Transverse colon (tissue), 4 donors: ENCODE results near the gene GAS7.

ENCODE experiments used
- EP300 ChIP-seq: sonication (generic); formaldehyde crosslinking; IDR thresholded peaks from one replicate; pipeline ENCODE4 v1.6.1; 2017; ENCODE audit warnings: antibody characterized with exemption, low read depth
- POLR2A ChIP-seq: fragments of 450-650 bp; IDR thresholded peaks from one replicate; pipeline ENCODE4 v1.6.1; 2016; ENCODE audit warnings: antibody characterized with exemption, mild to moderate bottlenecking, moderate library complexity
- POLR2AphosphoS5 ChIP-seq, 3 donors: sonication (generic); formaldehyde crosslinking; IDR thresholded peaks; one replicate each; pipeline ENCODE4 v1.6.1; 2016; ENCODE audit warnings: antibody characterized with exemption in 3 of 3
- TF ChIP-seq, protein P1 (sequence below), 5 experiments: fragments of 200-600 bp in 3 of 5; fragments of 450-650 bp in 2 of 5; sonication (generic) in 3 of 5; IDR thresholded peaks; 1 replicate in 2 of 5; 2 replicates in 3 of 5; pipeline ENCODE4 v1.5.1; 2016 to 2017; ENCODE audit warnings: antibody characterized with exemption in 5 of 5, inconsistent platforms in 3 of 5, mild to moderate bottlenecking in 2 of 5, moderate library complexity in 1 of 5

DNA sequence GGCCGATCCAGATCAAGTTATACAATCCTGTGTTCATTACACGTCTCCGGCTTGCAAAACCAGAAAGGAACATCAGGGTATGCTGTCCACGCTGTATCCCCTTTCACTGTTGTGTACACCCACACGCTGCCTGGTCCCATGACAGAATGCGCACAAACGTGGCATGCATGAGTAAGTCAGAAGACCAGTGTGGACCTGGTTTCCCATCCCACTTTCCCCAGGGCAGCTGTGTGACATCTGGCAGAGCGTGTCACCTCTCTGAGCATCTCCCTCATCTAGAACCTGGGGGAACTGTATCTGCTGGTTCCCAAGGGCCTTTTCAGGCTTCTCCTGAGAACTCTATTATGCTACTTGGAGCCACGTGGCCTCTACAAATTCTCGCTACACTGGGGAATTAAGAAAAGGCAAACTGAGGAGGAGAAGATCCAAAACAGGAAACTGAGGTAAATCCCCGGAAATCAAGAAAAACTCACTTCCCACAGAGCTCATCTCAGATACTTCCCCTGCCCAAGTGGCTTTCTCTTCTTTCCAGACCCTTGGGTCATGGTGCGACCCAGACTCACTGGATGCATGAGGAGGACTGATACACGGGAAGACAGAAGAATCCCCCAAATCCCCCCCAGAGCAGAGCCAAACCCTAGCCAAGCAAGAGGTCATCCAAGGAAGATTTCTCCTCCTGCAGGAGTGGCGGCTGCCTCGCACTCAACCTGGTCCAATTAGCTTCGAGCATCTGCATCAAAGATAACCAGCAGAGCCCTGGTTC is 139.3 kb downstream of the GAS7 start:
- TF ChIP-seq, protein P1, sequence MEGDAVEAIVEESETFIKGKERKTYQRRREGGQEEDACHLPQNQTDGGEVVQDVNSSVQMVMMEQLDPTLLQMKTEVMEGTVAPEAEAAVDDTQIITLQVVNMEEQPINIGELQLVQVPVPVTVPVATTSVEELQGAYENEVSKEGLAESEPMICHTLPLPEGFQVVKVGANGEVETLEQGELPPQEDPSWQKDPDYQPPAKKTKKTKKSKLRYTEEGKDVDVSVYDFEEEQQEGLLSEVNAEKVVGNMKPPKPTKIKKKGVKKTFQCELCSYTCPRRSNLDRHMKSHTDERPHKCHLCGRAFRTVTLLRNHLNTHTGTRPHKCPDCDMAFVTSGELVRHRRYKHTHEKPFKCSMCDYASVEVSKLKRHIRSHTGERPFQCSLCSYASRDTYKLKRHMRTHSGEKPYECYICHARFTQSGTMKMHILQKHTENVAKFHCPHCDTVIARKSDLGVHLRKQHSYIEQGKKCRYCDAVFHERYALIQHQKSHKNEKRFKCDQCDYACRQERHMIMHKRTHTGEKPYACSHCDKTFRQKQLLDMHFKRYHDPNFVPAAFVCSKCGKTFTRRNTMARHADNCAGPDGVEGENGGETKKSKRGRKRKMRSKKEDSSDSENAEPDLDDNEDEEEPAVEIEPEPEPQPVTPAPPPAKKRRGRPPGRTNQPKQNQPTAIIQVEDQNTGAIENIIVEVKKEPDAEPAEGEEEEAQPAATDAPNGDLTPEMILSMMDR (IDR thresholded peaks at IDR 0.05) = no peak
- TF ChIP-seq POLR2AphosphoS5 (IDR thresholded peaks at IDR 0.05) (no peak), POLR2A (no peak), EP300 (no peak)
